GM12801 (cell line): ENCODE results near the gene CCDC106.

Source experiments
- CTCF ChIP-seq: IDR thresholded peaks from one replicate; pipeline ENCODE4 v1.5.1; 2011; ENCODE audit warnings: control low read depth; ENCODE audit not compliant: insufficient read length; ENCODE audit errors: extremely low read depth

CCDC106 gene

GRCh38 chr19:55660991-55661390 lies 13.0 kb downstream of the CCDC106 start:
- no peak for TF ChIP-seq CTCF

- TF ChIP-seq CTCF, result no peak
These were observed 13.8 kb downstream of the CCDC106 start for GRCh38 chr19:55661826-55662225.

GRCh38 chr19:55663846-55664536 lies 16.0 kb downstream of the CCDC106 start:
- no peak for TF ChIP-seq CTCF

- TF ChIP-seq CTCF, result no peak
These were observed 18.5 kb downstream of the CCDC106 start for GRCh38 chr19:55666343-55667005.

GRCh38 chr19:55667006-55667381 lies 19.0 kb downstream of the CCDC106 start:
- TF ChIP-seq CTCF, result no peak

GRCh38 chr19:55667511-55667910 lies 19.5 kb downstream of the CCDC106 start:
- no peak for TF ChIP-seq CTCF

- TF ChIP-seq CTCF, result no peak
These were observed 19.9 kb downstream of the CCDC106 start for GRCh38 chr19:55667958-55668357.
